Thoracic aorta (tissue), 2 donors: Measurements from ENCODE around the gene OR2V1. TPM values are rescaled to one million over a fixed set of nuclear protein-coding genes. Genes with fewer than 3 reads are reported as not detected.
"Not testable (repeated sequence)": the region's sequence is repeated elsewhere in the genome, so short reads cannot be mapped to it uniquely, and the experiment has no call there.

ENCODE experiments used
- ATAC-seq: fragments of 150-250 bp; one replicate; pipeline ENCODE4 v1.8.0; 2017; ENCODE audit warnings: low read depth; ENCODE audit not compliant: insufficient number of reproducible peaks, low FRiP score
- DNase-seq: peaks from one replicate; pipeline ENCODE4 v3.0.0-alpha.2; 2020; ENCODE audit warnings: low spot score
- H3K27ac ChIP-seq, 2 donors: fragments of 200-600 bp; sonication (generic); 1 replicate in 1 of 2; 2 replicates in 1 of 2; pipeline ENCODE4 v1.5.1; 2016; ENCODE audit warnings: mild to moderate bottlenecking in 2 of 2, moderate library complexity in 2 of 2
- H3K27me3 ChIP-seq: fragments of 200-600 bp; sonication (generic); replicated peaks from 2 replicates; pipeline ENCODE4 v1.6.0; 2016; ENCODE audit warnings: mild to moderate bottlenecking; ENCODE audit not compliant: insufficient read depth
- H3K36me3 ChIP-seq: fragments of 200-600 bp; sonication (generic); one replicate; pipeline ENCODE4 v1.5.1; 2016
- H3K4me1 ChIP-seq, 2 donors: fragments of 200-600 bp; sonication (generic); 1 replicate in 1 of 2; 2 replicates in 1 of 2; pipeline versions ENCODE4 v1.5.1 to v1.6.0; 2016; ENCODE audit warnings: low read depth in 2 of 2, mild to moderate bottlenecking in 1 of 2; ENCODE audit not compliant: control insufficient read depth in 1 of 2
- H3K4me3 ChIP-seq: fragments of 200-600 bp; sonication (generic); 2 replicates; pipeline ENCODE4 v1.5.1; 2016; ENCODE audit warnings: mild to moderate bottlenecking
- H3K9me3 ChIP-seq: fragments of 200-600 bp; sonication (generic); 2 replicates; pipeline ENCODE4 v1.5.1; 2016
- total RNA-seq, 2 donors: library from RNA; depleted of rRNA; stranded (reverse); fragments of >200 nt; gene quantifications; one replicate each; pipeline versions ENCODE4 v1.1.0 to v1.2.3, GENCODE V29; 2016
- TF ChIP-seq, protein P1 (sequence below): fragments of 200-600 bp; sonication (generic); IDR thresholded peaks from one replicate; pipeline ENCODE4 v1.5.1; 2019; ENCODE audit warnings: antibody characterized with exemption

OR2V1 gene
- total RNA-seq, 2 donors from 2014 or later = not detected

GRCh38 chr5:181095162-181095561 lies 35.8 kb downstream of the OR2V1 start:
- DNase-seq, H3K4me1 ChIP-seq, ATAC-seq, H3K27ac ChIP-seq, H3K27me3 ChIP-seq, H3K9me3 ChIP-seq, H3K4me3 ChIP-seq, H3K36me3 ChIP-seq: not testable (repeated sequence)

DNA sequence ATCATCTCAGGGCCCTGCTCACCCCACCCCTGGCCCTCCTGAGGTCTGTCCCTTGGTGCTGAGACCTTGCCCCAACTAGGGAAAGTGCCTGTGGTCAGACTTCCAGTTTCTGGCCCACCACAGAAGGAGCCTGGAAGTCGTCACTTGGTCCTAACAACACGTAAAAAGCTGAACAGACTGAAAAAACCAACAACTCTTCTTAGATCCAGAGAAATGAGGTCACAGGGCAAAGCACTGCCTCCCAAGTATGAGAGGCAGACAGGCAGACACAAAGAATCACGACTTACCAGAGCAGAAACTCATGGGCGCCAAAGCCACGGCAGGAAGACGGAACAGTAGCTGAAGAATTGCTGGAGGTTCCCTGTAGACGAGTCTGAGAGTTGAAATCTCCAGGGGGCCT lies 38.5 kb downstream of the OR2V1 start:
- Histone ChIP-seq H3K4me3 (no peak overlapping the region), H3K4me1 (no peaks in the 10 kb centered on the region), H3K27ac (no peak overlapping the region), H3K36me3 (no peaks in the 10 kb centered on the region), H3K27me3 (no peaks in the 10 kb centered on the region), H3K9me3 (no peaks in the 10 kb centered on the region)
- TF ChIP-seq, protein P1, sequence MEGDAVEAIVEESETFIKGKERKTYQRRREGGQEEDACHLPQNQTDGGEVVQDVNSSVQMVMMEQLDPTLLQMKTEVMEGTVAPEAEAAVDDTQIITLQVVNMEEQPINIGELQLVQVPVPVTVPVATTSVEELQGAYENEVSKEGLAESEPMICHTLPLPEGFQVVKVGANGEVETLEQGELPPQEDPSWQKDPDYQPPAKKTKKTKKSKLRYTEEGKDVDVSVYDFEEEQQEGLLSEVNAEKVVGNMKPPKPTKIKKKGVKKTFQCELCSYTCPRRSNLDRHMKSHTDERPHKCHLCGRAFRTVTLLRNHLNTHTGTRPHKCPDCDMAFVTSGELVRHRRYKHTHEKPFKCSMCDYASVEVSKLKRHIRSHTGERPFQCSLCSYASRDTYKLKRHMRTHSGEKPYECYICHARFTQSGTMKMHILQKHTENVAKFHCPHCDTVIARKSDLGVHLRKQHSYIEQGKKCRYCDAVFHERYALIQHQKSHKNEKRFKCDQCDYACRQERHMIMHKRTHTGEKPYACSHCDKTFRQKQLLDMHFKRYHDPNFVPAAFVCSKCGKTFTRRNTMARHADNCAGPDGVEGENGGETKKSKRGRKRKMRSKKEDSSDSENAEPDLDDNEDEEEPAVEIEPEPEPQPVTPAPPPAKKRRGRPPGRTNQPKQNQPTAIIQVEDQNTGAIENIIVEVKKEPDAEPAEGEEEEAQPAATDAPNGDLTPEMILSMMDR = no peak
- ATAC-seq (no peak), DNase-seq (no peak)

GRCh38 chr5:181088289-181088688 lies 42.7 kb downstream of the OR2V1 start:
- Histone ChIP-seq H3K36me3 (no peaks in the 10 kb centered on the region), H3K9me3 (no peaks in the 10 kb centered on the region), H3K4me1 (no peaks in the 10 kb centered on the region), H3K27me3 (no peaks in the 10 kb centered on the region), H3K27ac (no peak overlapping the region), H3K4me3 (no peak overlapping the region)
- ATAC-seq (no peak), DNase-seq (no peak)
- TF ChIP-seq, protein P1 = no peak

DNA sequence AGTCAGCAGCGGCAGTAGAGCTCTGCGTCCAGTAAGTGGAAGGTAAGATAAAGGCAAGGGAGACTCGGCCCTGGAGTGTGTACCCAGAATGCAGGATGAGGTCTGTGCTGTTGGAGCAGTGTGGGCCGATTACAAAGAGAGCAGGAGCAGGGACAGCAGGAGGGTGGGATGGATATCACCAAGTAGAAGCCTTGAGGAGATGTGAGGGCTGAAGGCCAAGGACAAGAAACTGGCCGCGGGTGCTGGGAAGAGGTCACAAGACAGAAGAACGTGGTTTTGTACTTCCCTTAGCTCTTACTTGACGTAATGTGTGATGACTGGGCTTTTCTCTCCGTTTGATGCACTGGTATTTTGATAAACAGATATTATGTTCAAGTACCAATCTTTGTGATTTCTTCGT lies 43.7 kb downstream of the OR2V1 start:
- Histone ChIP-seq H3K9me3 (no peaks in the 10 kb centered on the region), H3K4me1 (no peaks in the 10 kb centered on the region), H3K36me3 (no peaks in the 10 kb centered on the region), H3K4me3 (no peak overlapping the region), H3K27me3 (no peaks in the 10 kb centered on the region), H3K27ac (no peak overlapping the region)
- DNase-seq (no peak), ATAC-seq (no peak)
- TF ChIP-seq, protein P1 = no peak

- TF ChIP-seq, protein P1 = no peak
- no peak overlapping the region for H3K4me3 ChIP-seq
- H3K4me1 ChIP-seq = no peaks in the 10 kb centered on the region
- no peak overlapping the region for H3K27ac ChIP-seq
- H3K36me3 ChIP-seq = no peaks in the 10 kb centered on the region
- ATAC-seq (no peak), DNase-seq (no peak)
- no peaks in the 10 kb centered on the region for H3K9me3 ChIP-seq
- no peaks in the 10 kb centered on the region for H3K27me3 ChIP-seq
Observed at GRCh38 chr5:181086884-181087205, 44.1 kb downstream of the OR2V1 start.

GRCh38 chr5:181086026-181086883 lies 44.7 kb downstream of the OR2V1 start:
- TF ChIP-seq, protein P1 = no peak
- no peak overlapping the region for H3K4me3 ChIP-seq
- H3K27me3 ChIP-seq = no peaks in the 10 kb centered on the region
- ATAC-seq (no peak), DNase-seq (no peak)
- H3K4me1 ChIP-seq = no peaks in the 10 kb centered on the region
- H3K9me3 ChIP-seq = no peaks in the 10 kb centered on the region
- H3K27ac ChIP-seq = no peak overlapping the region
- no peaks in the 10 kb centered on the region for H3K36me3 ChIP-seq
